ENCODE measurements around the gene SEMA5B. TPM values are rescaled to one million over a fixed set of nuclear protein-coding genes. Genes with fewer than 3 reads are reported as not detected.

SEMA5B gene
- total RNA-seq, 1 experiment from 2014 or later = not detected

- ChIA-PET POLR2A (no interaction called here), CTCF (no interaction called here)
- no TSS peak for BruUV-seq (replicated peaks)
- peaks cover 12% of the 10 kb centered on the region for H3K27me3 Mint-ChIP-seq (ENCODE audit: insufficient read depth, unreplicated experiment)
- no peak overlapping the region for H3K27ac Mint-ChIP-seq (ENCODE audit: low read depth, unreplicated experiment)
- no peak for TF ChIP-seq CTCF (IDR thresholded peaks at IDR 0.05; ENCODE audit: unreplicated experiment)
- no peak for DNase-seq (ENCODE audit: unreplicated experiment)
- no peaks in the 10 kb centered on the region for H3K9me3 Mint-ChIP-seq (ENCODE audit: unreplicated experiment)
- H3K4me3 Mint-ChIP-seq (ENCODE audit: unreplicated experiment) = no peak overlapping the region
- no peaks in the 10 kb centered on the region for H3K4me1 Mint-ChIP-seq (ENCODE audit: insufficient read depth, unreplicated experiment)
- no peaks in the 10 kb centered on the region for H3K36me3 Mint-ChIP-seq (ENCODE audit: insufficient read depth, unreplicated experiment)
- intact Hi-C loops (cut with micrococcal nuclease) = no loop called here
These were observed 113.9 kb downstream of the SEMA5B start for GRCh38 chr3:122913539-122914100.

GRCh38 chr3:122912772-122913538 is 114.6 kb downstream of the SEMA5B start:
- intact Hi-C loops (cut with micrococcal nuclease) = no loop called here
- no TSS peak for BruUV-seq (replicated peaks)
- no peak overlapping the region for H3K4me3 Mint-ChIP-seq (ENCODE audit: unreplicated experiment)
- no peak for TF ChIP-seq CTCF (IDR thresholded peaks at IDR 0.05; ENCODE audit: unreplicated experiment)
- ChIA-PET POLR2A (no interaction called here), CTCF (no interaction called here)
- no peaks in the 10 kb centered on the region for H3K9me3 Mint-ChIP-seq (ENCODE audit: unreplicated experiment)
- no peak overlapping the region for H3K27ac Mint-ChIP-seq (ENCODE audit: low read depth, unreplicated experiment)
- no peaks in the 10 kb centered on the region for H3K4me1 Mint-ChIP-seq (ENCODE audit: insufficient read depth, unreplicated experiment)
- no peaks in the 10 kb centered on the region for H3K36me3 Mint-ChIP-seq (ENCODE audit: insufficient read depth, unreplicated experiment)
- H3K27me3 Mint-ChIP-seq (ENCODE audit: insufficient read depth, unreplicated experiment) = peaks cover 12% of the 10 kb centered on the region
- DNase-seq (ENCODE audit: unreplicated experiment) = no peak

GRCh38 chr3:122911901-122912300 is 115.7 kb downstream of the SEMA5B start:
- CTCF ChIA-PET = interaction anchor here (0.6 to 1.1 kb wide), 3 partner anchors 8 to 116 kb away, joined by 3 to 4 read pairs (median 3); no protein-coding TSS in a partner anchor
- Mint-ChIP-seq H3K27me3 (ENCODE audit: insufficient read depth, unreplicated experiment) (peaks cover 14% of the 10 kb centered on the region), H3K27ac (ENCODE audit: low read depth, unreplicated experiment) (no peak overlapping the region), H3K36me3 (ENCODE audit: insufficient read depth, unreplicated experiment) (no peaks in the 10 kb centered on the region), H3K4me1 (ENCODE audit: insufficient read depth, unreplicated experiment) (no peaks in the 10 kb centered on the region), H3K4me3 (ENCODE audit: unreplicated experiment) (no peak overlapping the region), H3K9me3 (ENCODE audit: unreplicated experiment) (no peaks in the 10 kb centered on the region)
- intact Hi-C loops (cut with micrococcal nuclease) = no loop called here
- no peak for DNase-seq (ENCODE audit: unreplicated experiment)
- POLR2A ChIA-PET = no interaction called here
- no TSS peak for BruUV-seq (replicated peaks)
- no peak for TF ChIP-seq CTCF (IDR thresholded peaks at IDR 0.05; ENCODE audit: unreplicated experiment)

GRCh38 chr3:122908251-122908650 is 119.3 kb downstream of the SEMA5B start:
- TF ChIP-seq CTCF (IDR thresholded peaks at IDR 0.05; ENCODE audit: unreplicated experiment) = no peak
- Mint-ChIP-seq H3K4me1 (ENCODE audit: insufficient read depth, unreplicated experiment) (no peaks in the 10 kb centered on the region), H3K9me3 (ENCODE audit: unreplicated experiment) (peaks cover 16% of the 10 kb centered on the region), H3K36me3 (ENCODE audit: insufficient read depth, unreplicated experiment) (no peaks in the 10 kb centered on the region), H3K27ac (ENCODE audit: low read depth, unreplicated experiment) (no peak overlapping the region), H3K4me3 (ENCODE audit: unreplicated experiment) (no peak overlapping the region), H3K27me3 (ENCODE audit: insufficient read depth, unreplicated experiment) (peaks cover 19% of the 10 kb centered on the region)
- intact Hi-C loops (cut with micrococcal nuclease) = no loop called here
- BruUV-seq (replicated peaks) = no TSS peak
- ChIA-PET POLR2A (interaction anchor here (0.6 kb wide), 1 partner anchor 142 kb away, joined by 3 read pairs; no protein-coding TSS in a partner anchor), CTCF (interaction anchor here (0.6 to 0.7 kb wide), 2 partner anchors 25 to 28 kb away, joined by 3 read pairs; no protein-coding TSS in a partner anchor)
- DNase-seq (ENCODE audit: unreplicated experiment) = no peak

Data from MCF 10A (cell line).